Fibroblast of skin of right biceps (primary cell): ENCODE measurements around the gene EIF4H.
"Not testable (repeated sequence)": the region's sequence is repeated elsewhere in the genome, so short reads cannot be mapped to it uniquely, and the experiment has no call there.

ENCODE experiments used
- DNase-seq: peaks from one replicate; pipeline ENCODE4 v3.0.0-alpha.2; 2013

The EIF4H gene

DNA sequence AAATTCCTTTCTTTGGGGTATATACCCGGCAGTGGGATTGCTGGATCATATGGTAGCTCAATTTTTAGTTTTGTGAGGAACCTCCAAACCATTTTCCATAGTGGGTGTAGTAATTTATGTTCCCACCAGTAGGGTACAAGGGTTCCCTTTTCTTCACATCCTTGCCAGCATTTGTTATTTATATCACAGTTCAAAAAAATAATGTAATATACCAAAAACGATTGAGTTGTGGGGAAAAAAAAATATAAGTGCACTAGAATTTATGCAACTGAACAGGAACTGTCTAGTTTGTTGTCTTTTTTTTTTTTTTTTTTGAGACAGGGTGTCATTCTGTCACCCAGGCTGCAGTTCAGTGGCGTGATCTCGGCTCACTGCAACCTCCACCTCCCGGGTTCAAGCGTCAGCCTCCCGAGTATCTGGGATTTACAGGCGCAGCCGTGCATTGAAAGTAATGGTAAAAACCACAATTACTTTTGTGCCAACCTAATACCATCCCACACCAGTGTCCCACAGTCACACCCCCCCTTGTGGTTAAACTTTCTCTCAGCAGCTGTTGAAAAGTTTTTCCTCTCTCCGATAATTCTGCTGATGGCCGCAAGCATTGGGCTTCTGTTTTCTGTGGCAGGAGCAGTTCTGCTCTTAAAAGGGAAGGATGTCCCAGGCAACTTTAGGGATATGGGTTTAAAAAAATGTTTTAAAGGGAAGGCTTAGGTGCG lies 28.8 kb downstream of the EIF4H start:
- DNase-seq, result peak; percentile 54

DNA sequence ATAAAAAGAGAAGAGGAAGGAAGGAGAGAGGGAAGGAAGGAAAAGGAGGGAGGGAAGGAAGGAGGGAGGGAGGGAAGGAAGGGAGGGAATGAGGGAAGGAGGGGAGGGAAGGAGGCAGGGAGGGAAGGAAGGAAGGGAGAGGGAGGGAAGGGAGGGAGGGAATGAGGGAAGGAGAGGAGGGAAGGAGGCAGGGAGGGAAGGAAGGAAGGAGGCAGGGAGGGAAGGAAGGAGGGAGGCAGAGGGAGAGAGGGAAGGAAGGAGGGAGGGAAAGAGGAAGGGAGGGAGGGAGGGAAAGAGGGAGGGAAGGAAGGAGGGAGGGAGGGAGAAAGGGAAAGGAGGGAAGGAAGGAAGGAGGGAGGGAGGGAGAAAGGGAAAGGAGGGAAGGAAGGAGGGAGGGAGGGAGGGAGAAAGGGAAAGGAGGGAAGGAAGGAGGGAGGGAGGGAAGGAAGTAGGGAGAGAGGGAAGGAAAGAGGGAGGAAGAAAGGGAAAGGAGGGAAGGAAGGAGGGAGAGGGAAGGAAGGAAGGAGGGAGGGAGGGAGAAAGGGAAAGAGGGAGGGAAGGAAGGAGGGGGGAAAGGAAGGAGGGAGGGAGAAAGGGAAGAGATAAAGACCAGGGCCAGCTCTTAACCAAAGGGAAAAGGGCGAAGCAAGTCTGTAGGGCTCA lies 29.9 kb downstream of the EIF4H start:
- DNase-seq, result no peak

DNA sequence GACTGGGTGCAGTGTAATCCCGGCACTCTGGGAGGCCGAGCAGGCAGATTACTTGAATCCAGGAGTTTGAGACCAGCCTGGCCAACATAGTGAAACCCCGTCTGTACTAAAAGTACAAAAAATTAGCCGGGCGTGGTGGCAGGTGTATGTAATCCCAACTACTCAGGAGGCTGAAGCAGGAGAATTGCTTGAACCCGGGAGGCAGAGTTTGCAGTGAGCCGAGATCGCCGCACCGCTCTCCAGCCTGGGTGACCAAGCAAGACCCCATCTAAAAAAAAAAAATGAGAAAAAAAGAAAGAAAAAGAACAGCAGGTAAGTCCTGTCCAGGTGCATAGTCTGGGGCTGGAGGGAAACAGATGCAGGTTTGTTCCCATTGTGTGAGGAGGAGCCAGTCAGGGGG lies 31.9 kb downstream of the EIF4H start:
- not testable (repeated sequence) for DNase-seq

DNA sequence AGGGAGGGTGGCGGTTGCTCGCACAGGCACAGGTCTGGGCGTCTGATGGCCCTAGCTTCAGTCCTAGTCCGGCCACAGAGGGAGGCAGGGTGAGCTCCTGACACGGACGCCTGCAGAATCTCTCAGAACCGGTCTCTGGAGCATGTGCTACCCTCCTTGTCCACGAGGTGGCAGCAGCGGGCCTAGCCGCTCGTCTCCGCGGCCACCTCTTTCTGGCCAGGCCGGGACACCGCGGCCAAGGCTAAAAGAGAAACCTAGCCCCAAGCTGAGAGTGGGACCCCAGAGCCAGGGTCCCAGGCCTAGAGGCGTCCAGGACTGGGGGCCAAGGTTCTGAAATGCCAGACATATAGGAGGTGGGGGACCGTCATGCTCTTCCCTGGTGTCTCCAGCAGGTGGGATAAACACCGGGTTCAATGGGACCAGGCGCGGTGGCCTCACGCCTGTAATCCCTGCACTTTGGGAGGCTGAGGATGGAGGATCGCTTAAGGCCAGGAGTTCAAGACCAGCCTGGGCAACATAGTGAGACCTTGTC lies 32.5 kb downstream of the EIF4H start:
- peak; percentile 52 for DNase-seq

DNA sequence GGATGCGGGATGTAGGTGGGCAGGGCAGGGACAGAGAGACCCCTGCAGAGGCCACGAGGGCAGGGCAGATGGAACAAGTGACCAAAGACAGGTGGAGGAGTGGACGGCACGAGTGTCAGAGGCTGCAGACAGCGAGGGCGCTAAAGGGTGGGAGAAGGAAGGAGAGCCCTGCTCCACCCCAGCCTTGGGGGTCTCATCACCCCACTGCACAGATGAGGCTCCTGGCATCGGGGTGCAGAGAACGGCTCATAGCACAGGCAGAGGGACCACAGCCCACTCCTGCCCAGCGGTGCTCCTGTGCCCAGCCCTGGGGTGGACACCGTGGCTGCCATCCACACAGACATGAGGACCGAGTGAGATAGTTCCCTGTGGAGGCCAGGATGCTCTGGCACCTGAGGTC lies 33.4 kb downstream of the EIF4H start:
- no peak for DNase-seq

DNA sequence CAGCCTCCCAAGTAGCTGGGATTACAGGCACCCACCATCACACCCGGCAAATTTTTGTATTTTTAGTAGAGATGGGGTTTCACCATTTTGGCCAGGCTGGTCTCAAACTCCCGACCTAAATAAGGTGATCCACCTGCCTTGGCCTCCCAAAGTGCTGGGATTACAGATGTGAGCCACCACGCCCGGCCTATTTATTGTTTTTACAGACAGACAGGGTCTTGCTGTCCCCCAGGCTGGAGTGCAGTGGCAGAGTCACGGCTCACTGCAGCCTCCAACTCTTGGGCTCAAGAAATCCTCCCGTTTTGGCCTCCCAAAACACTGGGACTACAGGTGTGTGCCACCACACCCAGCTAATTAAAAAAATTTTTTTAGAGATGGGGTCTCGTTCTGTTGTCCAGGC lies 34.1 kb downstream of the EIF4H start:
- DNase-seq, result not testable (repeated sequence)

DNA sequence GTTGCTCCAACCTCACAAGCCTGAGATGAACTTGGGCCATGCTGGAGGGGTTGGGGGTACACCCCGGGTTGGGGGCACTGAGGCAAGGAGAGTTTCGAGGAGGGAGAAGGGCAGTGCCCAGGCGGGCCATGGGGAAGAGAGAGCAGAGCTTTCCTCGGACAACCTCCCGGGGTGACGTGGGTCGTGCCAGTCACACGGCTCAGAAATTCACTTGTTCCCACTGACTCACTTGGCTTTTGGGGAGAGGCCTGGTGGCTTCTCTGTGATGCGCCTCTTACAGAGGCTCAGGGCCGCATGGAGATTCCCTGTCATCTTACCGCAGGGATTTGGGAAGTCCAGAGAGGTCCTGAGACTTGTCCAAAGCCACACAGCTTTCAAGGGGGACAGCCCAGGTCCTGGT lies 38.5 kb downstream of the EIF4H start:
- no peak for DNase-seq

DNA sequence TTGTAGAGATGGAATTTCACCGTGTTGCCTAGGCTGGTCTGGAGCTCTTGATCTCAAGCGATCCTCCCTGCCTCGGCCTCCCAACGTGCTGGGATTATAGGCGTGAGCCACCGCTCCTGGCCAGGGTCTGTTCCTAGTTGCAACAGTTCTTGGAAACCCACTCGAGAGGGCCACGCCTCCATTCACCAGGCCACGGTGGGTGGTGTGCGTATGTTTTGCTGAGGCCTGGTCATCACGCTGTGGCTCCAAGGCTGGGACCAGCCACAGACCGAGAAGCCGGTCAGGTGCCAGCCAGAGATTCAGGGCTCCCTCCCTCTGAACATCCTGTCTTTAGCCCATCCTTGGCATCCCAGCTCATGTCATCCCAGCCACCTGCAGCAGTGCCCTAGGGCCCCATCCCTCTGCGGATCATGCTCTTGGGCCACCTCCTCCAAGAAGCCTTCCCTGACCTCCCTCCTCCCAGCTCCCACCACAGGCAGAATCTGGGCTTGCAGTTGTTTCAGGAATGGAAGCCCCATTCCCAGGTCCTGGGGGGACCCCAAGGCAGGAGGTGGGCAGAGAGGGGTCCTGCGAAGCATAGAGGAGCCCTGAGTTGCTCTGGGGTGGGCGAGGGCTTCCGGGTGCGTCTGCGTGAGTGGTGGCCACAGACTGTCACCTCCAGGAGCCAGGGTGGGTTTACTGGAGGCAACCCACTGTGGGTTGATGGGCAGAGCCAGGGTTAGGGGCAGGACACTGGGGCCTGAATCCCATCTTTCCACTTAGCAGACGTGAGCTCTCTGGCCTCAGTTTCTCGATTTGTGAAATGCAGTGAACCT lies 40.9 kb downstream of the EIF4H start:
- no peak for DNase-seq

DNA sequence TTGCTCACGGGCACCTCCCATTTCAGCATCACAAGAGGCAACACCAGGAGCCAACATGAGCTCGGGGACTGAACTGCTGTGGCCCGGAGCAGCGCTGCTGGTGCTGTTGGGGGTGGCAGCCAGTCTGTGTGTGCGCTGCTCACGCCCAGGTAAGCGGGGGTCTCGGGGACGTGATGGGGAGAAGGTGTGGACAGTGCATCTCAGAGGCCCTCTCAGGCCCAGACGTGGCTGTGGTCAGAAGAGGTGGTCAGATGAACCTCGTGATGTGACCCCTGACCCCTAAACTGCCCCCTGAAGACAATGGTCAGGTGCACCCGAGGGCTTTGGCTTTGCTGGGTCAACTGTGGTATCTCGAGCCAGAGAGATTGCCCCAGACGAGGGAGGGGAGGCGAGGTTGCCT lies 41.8 kb downstream of the EIF4H start:
- no peak for DNase-seq

DNA sequence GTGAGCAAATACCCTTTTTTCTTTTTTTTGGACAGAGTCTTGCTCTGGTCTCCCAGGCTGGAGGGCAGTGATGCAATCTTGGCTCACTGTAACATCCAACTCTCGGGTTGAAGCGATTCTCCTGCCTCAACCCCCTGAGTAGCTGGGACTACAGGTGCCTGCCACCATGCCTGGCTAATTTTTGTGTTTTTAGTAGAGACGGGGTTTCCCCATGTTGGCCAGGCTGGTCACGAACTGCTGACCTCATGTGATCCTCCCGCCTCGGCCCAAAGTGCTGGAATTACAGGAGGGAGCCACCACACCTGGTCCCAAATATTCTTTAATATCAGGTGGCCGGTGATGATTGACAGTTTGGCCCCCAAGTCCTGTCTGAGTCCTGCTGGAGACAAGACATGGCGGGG lies 42.2 kb downstream of the EIF4H start:
- no peak for DNase-seq

DNA sequence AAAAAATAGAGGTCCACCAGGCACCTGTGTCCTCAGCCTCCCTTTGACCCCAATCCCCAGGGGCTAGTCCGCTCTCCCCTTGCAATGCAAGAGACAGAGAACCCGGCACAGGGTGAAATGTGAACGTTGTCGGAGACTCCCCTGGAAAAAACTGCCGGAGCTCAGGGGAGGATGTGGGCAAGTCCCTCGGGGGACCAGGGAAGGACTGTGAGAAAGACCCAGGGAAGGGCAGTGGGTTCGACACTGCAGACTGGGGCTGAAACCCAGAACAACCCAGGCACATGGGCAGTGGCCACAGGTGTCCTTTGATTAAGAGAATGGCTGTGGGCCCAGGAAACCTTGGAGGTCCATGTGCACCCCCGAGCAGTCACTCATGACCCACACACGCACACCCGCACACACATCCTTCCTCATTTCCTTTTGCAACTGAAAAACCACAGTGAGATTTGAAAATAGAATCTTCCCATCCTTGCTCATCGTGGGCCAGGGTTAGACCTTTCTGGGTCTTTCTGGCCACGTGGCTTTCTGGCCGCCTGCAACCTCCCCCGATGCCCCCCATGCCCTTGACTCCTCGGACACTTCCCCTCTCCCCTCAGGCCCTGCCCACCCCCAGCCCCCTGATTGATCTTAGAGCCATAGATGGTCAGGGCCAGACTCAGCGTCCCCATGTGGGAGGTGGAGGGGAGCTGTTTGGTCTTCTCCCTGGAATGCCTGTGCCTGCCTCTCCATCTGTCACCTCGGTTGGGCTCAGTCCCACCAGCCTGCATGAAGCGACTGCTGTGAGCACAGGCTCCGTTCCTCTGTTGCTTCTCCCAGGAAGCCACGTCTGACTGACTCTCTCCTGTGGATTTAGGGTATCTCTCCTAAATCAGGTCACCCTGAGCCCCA lies 43.5 kb downstream of the EIF4H start:
- peak; percentile 21 for DNase-seq

DNA sequence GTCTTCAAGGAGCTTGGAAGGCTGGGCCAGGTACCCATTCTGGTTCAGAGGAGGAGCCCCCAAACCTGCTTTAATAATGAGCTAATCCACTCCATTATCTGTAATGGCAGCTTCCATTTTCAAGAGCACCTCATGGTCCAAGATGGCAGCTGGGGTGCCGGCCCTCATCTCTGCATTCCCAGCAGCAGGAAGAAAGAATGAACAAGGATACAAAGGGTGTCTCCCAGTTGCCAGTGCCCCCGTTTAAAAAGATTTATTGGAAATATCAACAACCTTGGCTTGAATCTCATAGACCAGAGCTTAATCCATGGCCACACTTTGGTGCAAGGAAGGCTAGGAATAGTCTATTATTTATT lies 44.2 kb downstream of the EIF4H start:
- no peak for DNase-seq

DNA sequence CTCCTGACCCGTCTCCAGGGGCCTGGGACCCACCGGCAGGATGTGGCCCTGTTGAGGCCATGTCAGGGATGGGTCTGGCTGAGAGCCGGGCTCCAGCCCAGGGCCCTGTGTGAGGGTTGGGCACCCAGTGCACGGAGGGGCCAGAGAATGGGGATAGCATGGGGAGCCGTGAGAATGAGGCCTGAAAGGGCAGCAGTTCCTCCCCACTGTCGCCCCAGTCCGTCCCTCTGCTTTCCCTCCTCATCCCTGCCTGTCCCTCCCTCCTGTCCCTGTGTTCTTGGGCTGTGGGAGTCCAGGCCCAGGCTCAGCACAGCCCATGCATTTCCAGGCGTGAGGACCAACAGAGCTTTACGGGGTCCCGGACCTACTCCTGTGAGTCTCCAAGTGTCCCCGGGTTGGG lies 45.3 kb downstream of the EIF4H start:
- DNase-seq, result no peak

DNA sequence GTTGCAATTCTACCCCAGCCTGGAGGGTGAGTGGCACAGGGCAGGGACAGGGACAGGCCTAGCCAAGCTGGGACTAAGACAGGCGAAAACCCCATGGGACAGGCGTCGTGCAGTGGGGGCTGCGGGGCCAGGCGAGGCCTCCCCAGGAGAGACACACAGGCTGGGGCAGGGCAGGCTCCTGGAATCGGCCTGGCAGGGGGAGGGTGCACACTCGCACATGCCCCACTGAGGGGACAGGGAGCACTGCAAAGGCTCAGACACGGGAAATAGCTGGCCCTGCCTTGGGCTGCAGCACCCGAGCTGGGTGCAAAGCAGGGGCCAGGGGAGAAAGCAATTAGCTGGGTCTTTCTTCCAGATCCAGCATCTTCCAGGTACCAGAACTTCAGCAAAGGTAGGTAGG lies 46.1 kb downstream of the EIF4H start:
- no peak for DNase-seq

DNA sequence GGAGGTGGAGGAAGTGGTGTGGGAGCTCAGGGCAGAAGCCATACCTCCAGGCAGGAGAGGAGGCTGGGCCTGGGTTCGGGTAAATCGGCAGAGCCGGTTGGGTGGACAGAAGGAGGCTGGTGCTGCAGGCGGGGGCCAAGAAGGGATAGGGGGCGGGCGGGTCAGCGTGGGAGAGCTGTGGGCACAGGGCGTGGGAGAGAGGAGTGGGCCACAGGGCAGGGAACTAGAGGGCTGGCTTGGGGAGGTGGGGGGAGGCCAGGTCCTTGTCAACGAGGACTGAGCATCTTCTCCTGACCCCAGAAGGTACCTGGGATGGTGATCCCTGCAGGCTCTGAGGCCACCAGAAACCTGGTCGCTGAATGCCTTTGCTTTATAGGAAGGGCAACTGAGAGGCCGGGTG lies 47.6 kb downstream of the EIF4H start:
- no peak for DNase-seq

DNA sequence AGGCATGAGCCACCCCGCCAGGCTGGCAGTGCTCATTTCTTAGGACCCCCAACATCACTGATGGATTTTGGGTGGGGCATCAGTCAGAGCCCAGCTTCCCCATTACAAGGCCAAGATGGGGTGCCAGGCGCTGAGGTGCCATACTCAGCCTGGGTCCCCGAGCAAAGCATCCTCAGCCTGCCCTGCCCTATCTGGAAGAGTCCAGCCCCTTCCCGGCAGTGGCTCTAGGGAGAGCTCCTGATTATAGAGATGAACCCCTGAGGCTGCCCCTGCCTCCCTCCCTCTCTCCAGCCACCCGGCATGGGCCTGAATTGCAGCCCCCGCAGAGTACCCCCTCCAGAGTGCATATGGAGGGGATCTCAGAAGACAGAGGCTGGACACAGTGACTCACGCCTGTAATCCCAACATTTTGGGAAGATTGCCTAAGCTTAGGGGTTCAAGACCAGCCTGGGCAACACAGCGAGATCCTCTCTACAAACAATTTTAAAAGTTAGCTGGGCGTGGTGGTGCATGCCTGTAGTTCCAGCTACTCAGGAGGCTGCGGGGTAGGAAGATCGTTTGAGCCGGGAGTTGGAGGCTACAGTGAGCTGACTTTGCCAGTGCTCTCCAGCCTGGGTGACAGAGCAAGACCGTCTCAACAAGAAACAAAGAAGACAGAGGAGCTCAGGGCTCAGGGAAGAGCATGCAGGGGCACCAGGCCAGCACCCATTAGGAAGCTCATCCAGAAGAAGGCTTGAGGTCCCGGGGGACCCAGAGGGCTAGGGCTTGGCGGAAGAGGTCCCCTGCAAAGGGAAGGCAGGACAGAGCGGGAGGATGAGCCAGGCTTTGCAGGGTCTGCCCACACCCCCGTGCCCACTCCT lies 48.9 kb downstream of the EIF4H start:
- DNase-seq, result no peak

DNA sequence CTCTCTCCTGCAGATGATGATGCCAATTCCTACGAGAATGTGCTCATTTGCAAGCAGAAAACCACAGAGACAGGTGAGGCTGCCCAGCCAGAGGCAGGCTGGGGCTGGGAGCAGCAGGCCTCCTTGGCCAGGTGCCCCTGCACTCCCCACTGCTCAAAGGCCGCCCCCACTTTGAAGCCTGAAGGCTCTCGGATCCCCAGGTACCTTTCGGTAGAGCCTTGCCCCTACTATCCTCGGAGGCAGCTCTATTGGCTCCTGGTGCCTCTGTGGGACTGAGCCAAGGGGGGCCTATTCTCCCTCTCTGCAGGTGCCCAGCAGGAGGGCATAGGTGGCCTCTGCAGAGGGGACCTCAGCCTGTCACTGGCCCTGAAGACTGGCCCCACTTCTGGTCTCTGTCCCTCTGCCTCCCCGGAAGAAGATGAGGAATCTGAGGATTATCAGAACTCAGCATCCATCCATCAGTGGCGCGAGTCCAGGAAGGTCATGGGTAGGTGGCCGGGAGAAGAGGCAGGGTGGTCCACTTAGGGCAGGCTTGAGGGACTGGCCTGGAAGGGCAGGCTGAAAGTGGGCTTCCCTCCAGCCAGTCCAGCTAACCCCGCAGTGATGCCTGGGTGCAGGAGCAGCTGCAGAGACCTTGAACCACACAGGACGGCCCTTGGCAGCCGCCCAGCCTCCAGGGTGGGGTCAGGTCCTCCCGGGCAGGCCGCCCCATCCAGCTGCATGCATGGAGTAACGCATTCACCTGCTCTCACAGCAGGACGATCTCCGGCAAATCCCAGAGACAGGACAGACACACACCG lies 49.8 kb downstream of the EIF4H start:
- no peak for DNase-seq

DNA sequence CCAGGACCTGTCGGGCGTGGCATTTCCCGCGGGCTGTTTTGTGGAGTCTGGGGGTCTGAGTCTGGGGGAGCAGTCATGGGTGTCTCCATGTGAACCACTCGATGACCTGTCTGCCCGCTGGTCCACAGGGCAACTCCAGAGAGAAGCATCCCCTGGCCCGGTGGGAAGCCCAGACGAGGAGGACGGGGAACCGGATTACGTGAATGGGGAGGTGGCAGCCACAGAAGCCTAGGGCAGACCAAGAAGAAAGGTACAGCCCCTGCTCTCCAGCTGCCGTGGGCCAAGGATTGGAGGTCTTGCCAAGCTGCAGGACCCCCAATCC lies 50.3 kb downstream of the EIF4H start:
- DNase-seq, result no peak

DNA sequence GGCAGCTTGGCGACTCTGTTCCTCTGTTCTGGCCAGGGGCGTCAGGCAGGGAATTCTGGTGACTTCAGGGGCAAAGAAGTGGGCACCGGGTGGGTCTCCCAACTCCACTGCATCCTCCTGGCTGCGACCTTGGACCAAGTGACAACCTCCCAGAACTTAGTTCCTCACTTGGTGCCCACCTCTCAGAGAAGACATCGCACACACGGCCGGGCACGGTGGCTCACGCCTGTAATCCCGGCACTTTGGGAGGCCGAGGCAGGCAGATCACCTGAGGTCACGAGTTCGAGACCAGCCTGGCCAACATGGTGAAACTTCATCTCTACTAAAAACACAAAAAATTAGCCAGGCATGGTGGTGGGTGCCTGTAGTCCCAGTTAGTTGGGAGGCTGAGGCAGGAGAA lies 50.8 kb downstream of the EIF4H start:
- DNase-seq, result not testable (repeated sequence)

DNA sequence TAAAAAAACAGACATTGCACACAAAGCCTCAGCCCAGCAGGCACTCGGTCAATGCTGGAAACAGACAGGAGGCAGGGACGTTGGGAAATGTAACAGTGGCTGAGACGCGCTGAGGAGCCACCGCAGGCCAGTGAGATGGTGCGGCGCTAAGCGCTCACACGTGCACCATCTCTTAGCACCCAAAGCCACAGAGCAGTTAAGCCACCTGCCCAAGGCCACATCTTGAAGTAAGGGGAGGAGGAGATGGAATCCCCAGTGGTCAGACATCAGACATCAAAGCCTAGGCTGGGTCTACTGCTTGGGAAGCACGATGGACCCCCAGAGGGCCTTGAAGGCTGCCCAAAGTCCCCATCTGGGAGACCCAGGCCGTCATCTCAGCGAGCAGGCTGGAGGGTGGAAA lies 51.2 kb downstream of the EIF4H start:
- no peak for DNase-seq

DNA sequence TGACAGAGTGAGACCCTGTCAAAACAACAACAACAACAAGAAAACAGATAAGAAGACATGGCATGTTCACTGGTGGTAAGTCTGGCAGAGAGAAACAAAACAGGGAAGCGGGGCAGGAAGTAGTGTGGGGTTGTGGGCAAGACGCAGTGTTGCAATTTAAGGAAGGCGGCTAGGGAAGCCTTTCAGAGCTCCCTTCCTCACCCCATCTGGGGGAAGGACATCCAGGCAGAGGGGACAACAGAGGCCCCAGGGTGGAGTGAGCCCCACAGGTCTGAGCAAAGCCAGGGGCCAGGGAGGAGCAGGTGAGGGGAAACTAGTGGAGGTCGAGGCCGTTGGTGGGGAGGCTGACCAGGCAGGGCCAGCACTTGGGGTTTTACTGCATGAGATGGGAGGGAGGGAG lies 52.5 kb downstream of the EIF4H start:
- no peak for DNase-seq
